Colonic mucosa (tissue), 4 donors: Measurements from ENCODE around the gene SPC25. TPM values are rescaled to one million over a fixed set of nuclear protein-coding genes. Genes with fewer than 3 reads are reported as not detected.

Experiments used
- DNase-seq: peaks from one replicate; pipeline ENCODE4 v3.0.0-alpha.2; 2020
- H3K27ac ChIP-seq: fragments of 200-600 bp; one replicate; pipeline ENCODE4 v1.8.0; 2021
- H3K27me3 ChIP-seq: fragments of 200-600 bp; one replicate; pipeline ENCODE4 v1.8.0; 2021
- H3K36me3 ChIP-seq: fragments of 200-600 bp; one replicate; pipeline ENCODE4 v1.8.0; 2021
- H3K4me1 ChIP-seq: fragments of 200-600 bp; one replicate; pipeline ENCODE4 v1.8.0; 2021; ENCODE audit warnings: mild to moderate bottlenecking
- H3K4me3 ChIP-seq: fragments of 200-600 bp; one replicate; pipeline ENCODE4 v1.8.0; 2021
- H3K9ac ChIP-seq, 2 donors: one replicate each; pipeline ENCODE4 v1.7.0; 2013; ENCODE audit warnings: control low read depth in 2 of 2, low read depth in 2 of 2, low read length in 2 of 2
- H3K9me3 ChIP-seq: fragments of 200-600 bp; one replicate; pipeline ENCODE4 v1.8.0; 2021
- intact Hi-C: fragments of 100-400 bp; cut with DNase I; formaldehyde crosslinking; loops from one replicate; pipeline ENCODE4 v1.14.1; 2022
- total RNA-seq, 2 donors: library from RNA; stranded (reverse); fragmentation: NEBNext Ultra II Directional in 1 of 2; extraction: Animal tissue kit (Norgen Biotek cat#: 25700) in 1 of 2; gene quantifications; one replicate each; pipeline ENCODE4 v1.2.1, GENCODE V29; 2021
- TF ChIP-seq, protein P1 (sequence below): fragments of 200-600 bp; IDR thresholded peaks from one replicate; pipeline ENCODE4 v1.8.0; 2022; ENCODE audit warnings: antibody characterized with exemption, mild to moderate bottlenecking
- donor health status: healthy.
- donor health status: DM: no; HTN: no; CAD: no.
- donor health status: DM: no; HTN: no; CAD: no.

The SPC25 gene
- total RNA-seq, 2 donors from 2014 or later, result 5.2 to 16.0 TPM

DNA sequence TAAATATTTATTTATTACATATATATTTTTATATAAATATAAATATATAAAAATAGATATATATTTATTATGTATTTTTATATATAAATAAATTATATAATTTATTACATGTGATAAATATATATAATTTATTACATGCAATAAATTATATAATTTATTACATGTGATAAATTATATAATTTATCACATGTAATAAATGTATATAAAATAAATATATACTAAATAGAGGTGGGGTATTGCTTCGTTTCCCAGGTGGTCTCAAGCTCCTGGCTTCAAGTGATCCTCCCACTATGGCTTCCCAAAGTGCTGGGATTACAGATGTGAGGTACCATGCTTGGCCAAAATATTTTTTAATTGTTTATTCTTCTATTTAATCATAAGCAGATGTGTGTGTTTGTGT is 7.2 kb upstream of the SPC25 start:
- Histone ChIP-seq H3K27ac (no peak overlapping the region), H3K9ac (no peak overlapping the region), H3K36me3 (no peaks in the 10 kb centered on the region), H3K27me3 (no peaks in the 10 kb centered on the region), H3K9me3 (no peaks in the 10 kb centered on the region), H3K4me1 (no peaks in the 10 kb centered on the region), H3K4me3 (no peak overlapping the region)
- intact Hi-C loops, result no loop called here
- DNase-seq, result no peak
- TF ChIP-seq, protein P1, sequence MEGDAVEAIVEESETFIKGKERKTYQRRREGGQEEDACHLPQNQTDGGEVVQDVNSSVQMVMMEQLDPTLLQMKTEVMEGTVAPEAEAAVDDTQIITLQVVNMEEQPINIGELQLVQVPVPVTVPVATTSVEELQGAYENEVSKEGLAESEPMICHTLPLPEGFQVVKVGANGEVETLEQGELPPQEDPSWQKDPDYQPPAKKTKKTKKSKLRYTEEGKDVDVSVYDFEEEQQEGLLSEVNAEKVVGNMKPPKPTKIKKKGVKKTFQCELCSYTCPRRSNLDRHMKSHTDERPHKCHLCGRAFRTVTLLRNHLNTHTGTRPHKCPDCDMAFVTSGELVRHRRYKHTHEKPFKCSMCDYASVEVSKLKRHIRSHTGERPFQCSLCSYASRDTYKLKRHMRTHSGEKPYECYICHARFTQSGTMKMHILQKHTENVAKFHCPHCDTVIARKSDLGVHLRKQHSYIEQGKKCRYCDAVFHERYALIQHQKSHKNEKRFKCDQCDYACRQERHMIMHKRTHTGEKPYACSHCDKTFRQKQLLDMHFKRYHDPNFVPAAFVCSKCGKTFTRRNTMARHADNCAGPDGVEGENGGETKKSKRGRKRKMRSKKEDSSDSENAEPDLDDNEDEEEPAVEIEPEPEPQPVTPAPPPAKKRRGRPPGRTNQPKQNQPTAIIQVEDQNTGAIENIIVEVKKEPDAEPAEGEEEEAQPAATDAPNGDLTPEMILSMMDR, result no peak

DNA sequence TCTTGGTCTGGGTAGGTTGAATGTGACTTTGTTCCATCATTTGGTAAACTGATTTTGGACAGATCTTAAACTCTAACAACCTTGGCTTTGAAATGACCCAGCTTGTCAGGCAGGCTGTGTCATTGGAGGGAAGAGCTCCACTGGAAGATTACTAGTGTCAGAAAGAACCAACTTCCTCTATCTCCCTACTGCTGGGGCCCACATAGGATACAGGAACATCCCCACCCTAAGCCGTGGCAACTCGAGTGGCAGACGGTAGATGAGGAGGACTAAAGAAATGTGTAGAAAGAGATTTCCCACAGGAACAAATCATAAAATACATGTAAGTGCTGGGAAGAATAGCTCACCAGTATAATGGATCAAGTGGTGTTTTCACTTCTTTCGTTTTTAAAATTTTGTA is 6.6 kb upstream of the SPC25 start:
- no peak overlapping the region for H3K9ac ChIP-seq
- H3K36me3 ChIP-seq, result no peaks in the 10 kb centered on the region
- H3K27me3 ChIP-seq, result no peaks in the 10 kb centered on the region
- intact Hi-C loops, result no loop called here
- H3K4me3 ChIP-seq, result no peak overlapping the region
- no peaks in the 10 kb centered on the region for H3K9me3 ChIP-seq
- no peak for DNase-seq
- no peaks in the 10 kb centered on the region for H3K4me1 ChIP-seq
- TF ChIP-seq, protein P1, result no peak
- no peak overlapping the region for H3K27ac ChIP-seq

DNA sequence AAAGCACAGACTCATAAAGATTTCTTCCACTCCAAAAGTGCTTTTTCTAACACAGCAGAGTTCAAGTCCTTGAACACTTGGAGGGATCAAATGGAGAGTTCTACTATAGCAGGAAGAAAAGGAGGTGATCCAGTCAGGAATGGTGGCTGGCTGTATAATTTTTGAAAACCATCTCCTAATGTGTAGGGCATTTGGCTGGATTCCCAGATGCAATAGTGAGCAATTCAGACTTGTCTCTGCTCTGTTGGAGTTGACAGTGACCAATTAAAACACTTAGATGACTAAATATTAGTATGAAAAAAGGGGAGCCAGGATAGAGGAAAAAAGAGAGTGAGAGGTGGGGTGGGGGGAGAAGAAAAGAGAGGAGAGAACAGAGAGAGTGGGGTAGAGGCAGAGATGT is 5.5 kb upstream of the SPC25 start:
- no peaks in the 10 kb centered on the region for H3K9me3 ChIP-seq
- no peaks in the 10 kb centered on the region for H3K36me3 ChIP-seq
- H3K4me1 ChIP-seq, result no peaks in the 10 kb centered on the region
- H3K9ac ChIP-seq, result no peak overlapping the region
- no peaks in the 10 kb centered on the region for H3K27me3 ChIP-seq
- intact Hi-C loops, result no loop called here
- DNase-seq, result no peak
- TF ChIP-seq, protein P1, result no peak
- H3K4me3 ChIP-seq, result no peak overlapping the region
- H3K27ac ChIP-seq, result no peak overlapping the region

DNA sequence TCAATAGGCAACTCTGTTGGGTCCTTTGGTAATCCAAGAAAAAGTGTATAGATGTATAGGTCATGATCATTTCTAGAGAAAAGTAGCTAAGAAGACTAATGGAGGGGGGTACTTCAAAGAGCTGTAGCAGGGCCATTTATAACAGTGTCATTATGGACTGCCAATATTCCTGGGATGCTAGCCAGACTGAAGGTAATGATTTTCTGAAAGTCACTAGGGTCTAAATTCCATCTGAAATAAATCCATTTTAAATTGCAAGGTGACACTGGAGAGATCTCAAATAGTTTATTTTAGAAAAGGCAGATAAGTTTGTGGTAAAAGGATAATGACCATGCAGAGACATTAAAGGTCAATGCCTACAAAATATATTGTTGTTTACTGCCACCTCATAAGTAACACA is 4.5 kb upstream of the SPC25 start:
- no peak overlapping the region for H3K27ac ChIP-seq

DNA sequence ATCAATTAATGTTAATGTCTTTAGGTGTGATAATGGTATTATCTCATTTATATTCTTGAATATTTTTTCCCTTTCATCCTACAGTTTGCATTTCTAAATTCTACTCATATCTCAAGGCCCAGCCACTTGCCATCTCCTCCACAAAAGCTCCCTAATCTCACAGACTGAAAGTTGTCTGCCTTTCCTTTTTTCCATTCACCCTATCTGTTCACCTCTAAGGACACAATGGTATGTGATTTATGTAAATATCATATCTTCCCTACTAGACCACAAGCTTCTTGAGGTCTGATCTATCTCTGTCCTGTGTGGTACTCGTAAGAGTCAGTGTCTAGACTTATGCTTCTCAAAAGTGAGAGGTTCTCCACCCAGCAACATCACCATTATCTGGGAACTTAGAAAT is 3.9 kb upstream of the SPC25 start:
- no peaks in the 10 kb centered on the region for H3K27me3 ChIP-seq
- no peaks in the 10 kb centered on the region for H3K9me3 ChIP-seq
- H3K27ac ChIP-seq, result no peak overlapping the region
- H3K4me3 ChIP-seq, result no peak overlapping the region
- no peaks in the 10 kb centered on the region for H3K36me3 ChIP-seq
- TF ChIP-seq, protein P1, result no peak
- H3K4me1 ChIP-seq, result peaks cover 9% of the 10 kb centered on the region
- intact Hi-C loops, result no loop called here
- no peak overlapping the region for H3K9ac ChIP-seq
- DNase-seq, result no peak

More for the DNA sequence above, 4.5 kb upstream of the SPC25 start:
- no peaks in the 10 kb centered on the region for H3K27me3 ChIP-seq
- no peak overlapping the region for H3K9ac ChIP-seq
- no peak overlapping the region for H3K4me3 ChIP-seq
- peaks cover 7% of the 10 kb centered on the region for H3K4me1 ChIP-seq
- H3K36me3 ChIP-seq, result no peaks in the 10 kb centered on the region
- TF ChIP-seq, protein P1, result no peak
- intact Hi-C loops, result no loop called here
- no peaks in the 10 kb centered on the region for H3K9me3 ChIP-seq
- no peak for DNase-seq

DNA sequence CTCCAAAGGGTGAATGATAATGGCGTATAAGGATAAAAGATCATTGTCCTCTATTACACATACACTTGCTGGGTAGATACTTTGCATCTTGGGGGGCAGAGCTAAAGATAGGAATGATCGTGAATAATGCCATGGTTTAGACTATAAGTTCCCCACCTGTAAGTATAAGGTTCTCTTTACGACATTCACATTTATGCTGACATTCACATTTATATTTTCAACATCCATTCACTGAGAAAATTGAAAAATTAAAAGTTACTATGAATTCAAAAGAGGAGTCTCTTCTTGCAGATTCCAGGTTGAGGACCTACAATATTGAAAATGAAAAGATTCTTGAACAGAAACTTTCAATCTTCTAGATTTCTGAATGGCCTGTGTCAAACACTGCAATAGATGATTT is 2.1 kb upstream of the SPC25 start:
- Histone ChIP-seq H3K9ac (no peak overlapping the region), H3K27ac (no peak overlapping the region), H3K36me3 (no peaks in the 10 kb centered on the region), H3K4me3 (no peak overlapping the region), H3K9me3 (no peaks in the 10 kb centered on the region), H3K4me1 (peaks cover 9% of the 10 kb centered on the region), H3K27me3 (no peaks in the 10 kb centered on the region)
- DNase-seq, result no peak
- intact Hi-C loops, result no loop called here
- TF ChIP-seq, protein P1, result no peak
